GM21360 (cell line): ENCODE measurements around the gene E4F1.
"Not testable (repeated sequence)": the region's sequence is repeated elsewhere in the genome, so short reads cannot be mapped to it uniquely, and the experiment has no call there.

Source experiments
- ATAC-seq: cut with Tn5 transposase; IDR thresholded peaks from one replicate; pipeline ENCODE4 v1.9.1; 2021; ENCODE audit warnings: mild to moderate bottlenecking, moderate library complexity; ENCODE audit not compliant: unreplicated experiment

Gene E4F1

DNA sequence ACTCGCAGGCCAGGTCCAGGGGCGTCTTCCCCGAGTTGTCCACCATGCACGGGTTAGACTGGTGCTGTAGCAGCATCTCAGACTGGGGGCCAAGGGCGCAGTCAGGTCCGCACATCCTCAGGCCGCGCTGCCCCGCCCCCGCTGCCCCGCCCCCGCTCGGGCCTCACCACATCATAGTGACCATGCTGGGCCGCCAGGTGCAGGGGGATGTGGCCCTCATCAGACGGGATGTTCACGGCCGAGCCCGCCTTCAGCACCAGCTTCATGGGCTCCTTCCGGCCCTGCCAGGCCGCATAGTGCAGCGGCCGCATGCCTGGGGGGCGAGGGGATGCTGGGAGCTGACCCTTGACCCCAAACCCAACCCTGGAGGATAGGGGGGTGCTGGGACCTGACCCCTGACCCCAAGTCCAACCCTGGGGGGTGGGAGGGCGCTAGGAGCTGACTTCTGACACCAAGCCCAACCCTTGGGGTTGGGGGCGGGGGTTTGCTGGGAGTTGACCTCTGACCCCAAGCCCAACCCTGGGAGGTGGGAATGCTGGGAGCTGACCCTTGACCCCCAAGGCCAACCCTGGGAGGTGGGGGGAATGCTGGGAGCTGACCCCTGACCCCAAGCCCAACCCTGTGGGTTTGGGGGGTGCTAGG is 34.0 kb upstream of the E4F1 start:
- ATAC-seq: no peak

DNA sequence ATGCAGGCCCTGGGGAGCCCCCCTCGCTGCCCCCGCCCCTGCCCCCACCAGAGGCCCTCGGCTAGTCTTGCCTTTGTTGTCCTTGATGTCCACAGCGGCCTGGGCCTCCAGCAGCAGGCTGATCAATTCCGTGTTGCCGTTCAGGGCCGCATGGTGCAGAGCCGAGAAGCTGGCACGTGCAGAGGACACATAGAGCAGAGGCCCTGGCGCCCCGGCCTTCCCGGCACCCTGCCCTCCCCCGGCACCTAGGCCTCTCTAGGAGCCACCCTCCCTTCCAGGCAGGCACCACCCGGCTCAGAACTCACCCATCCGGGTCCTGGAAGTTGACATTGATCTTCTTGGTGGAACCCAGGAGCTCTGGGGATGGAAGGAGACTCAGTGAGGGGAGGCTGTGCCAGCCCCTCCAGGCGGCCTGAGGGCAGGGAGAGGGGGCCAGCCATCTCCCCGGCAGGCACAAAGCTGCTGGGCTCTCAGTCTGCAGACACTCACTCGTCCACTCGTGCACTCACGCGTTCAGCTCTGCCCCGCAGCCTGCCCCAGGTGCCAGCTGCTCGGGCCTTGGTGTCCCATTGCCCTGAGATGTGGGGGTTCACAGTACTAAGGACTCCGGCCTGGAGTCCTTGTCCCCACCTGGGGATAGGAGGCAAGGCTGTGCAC is 33.3 kb upstream of the E4F1 start:
- ATAC-seq: no peak

GRCh38 chr16:2190659-2191445 is 32.5 kb upstream of the E4F1 start:
- no peak for ATAC-seq

- ATAC-seq: no peak
These were observed 32.0 kb upstream of the E4F1 start for GRCh38 chr16:2191446-2191706.

DNA sequence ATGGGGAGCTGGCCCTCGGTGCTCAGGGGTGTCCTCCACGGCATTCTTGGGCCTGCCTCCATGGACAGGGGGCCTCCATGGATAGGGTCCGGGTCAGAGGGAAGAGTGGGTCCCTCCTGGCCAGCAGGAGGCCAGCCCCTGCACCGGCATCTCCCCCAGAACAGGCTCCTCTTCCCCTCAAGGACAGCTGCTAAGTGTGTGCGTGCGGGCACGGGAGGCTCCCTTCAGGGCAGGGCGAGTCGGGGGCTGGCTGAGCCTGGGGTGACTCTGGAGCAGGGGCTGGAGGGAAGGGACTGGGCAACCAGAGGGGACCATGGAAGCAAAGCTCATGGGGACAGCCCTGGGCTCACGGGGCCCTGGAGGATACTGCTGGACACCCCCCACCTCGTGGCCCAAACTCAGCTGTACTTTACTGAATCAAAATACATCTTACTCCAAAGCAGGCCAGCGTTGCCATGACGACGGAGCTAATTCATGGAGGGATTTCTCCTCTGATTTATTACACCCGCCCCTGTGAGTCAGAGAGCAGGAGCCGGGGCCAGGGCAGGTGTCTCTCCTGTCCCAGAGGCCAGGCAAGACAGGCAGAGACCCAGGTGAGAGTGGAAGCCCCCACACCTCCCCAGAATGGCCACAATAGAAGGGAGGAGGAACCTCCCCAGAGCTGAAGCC is 29.1 kb upstream of the E4F1 start:
- no peak for ATAC-seq

- no peak for ATAC-seq
These were observed 28.5 kb upstream of the E4F1 start for GRCh38 chr16:2194852-2195321.

DNA sequence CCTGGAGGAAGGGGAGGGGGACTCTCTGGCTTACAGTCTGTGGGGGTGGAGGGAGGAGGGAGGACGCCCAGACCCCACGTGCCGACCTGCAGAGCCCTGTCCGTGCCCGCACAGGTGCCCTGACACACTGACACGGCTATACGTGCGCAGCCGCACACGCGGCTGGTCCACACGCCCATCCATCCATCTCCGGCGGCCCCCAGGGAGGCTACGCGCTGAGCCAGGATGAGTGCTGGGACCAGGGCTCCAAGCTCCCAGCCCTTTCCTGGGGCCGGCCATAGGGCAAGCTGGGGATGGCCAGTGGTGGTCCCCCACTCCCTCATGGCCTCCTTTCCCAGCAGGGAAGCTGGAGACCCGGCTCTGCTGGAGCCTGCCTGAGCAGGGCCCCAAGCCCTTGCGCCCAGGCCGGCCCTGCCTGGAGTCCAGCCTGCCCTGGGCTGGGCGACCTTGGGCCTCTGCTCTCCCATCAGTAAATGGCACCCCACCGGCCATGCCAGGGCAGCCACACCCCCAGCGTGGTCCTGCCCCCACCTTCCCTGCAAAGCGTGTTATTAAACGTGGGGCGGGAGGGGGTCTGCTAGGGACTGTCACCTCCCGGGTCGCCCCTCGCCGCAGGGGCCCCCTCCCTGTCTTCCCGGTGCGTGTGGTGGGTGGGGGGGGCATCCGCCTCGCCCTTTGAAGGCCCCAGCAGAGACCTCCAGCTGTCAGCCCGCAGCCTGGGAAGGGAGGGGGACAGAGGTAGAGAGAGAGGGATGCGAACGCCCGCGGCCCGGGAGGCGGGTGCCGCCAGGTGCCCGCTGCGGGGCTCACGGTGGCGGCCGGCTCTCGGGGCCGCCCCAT is 27.8 kb upstream of the E4F1 start:
- ATAC-seq: no peak

- no peak for ATAC-seq
These were observed 27.0 kb upstream of the E4F1 start, which contains the start of gene CASKIN1 for GRCh38 chr16:2196162-2196980. Gene CASKIN1, minus strand, starts transcription at chr16:2196605. Its CDS starts 173 bp downstream, at chr16:2196432.

DNA sequence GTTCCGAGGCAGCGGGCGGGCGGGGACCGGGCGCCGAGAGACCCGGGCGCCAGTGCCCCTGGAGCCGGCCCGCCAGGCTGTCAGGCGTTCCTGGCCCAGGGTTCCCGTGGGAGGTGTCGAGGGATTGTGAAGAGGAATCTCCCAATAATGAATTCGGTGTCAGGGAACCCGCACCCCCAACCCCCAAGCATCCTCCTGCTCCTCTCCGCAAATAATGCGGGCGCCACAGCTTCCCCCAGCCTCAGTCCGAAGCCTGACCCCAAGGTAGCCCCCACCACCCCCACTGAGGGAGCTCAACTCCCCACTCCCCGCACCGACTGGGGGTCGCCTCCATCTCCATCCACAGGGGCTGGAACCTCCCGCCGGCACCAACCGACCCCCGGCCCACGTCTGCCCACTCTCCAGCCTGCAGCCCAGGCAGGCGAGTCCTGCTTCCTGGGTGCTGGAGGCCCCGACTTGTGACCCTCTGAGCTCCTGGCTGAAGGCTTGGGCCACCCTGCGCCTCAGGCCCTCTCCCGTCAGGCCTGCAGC is 26.3 kb upstream of the E4F1 start:
- no peak for ATAC-seq

DNA sequence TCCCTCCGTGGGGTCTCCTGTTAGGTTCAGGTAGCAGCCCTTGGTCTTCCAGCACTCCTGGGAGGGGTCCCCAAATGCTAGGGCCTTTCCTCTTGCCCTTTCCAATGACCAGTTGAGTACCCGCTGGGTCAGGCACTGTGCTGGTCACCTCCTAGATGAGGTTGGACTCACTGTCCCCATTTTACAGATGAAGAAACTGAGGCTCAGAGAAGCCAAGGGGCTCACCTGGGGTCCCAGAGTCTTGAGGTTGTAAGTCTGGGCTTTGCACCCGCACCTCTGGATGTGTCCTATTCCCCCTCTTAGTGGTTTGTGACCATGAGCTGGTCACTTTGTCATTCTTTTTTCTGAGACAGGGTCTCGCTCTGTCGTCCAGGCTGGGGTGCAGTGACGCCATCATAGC is 25.6 kb upstream of the E4F1 start:
- no peak for ATAC-seq

DNA sequence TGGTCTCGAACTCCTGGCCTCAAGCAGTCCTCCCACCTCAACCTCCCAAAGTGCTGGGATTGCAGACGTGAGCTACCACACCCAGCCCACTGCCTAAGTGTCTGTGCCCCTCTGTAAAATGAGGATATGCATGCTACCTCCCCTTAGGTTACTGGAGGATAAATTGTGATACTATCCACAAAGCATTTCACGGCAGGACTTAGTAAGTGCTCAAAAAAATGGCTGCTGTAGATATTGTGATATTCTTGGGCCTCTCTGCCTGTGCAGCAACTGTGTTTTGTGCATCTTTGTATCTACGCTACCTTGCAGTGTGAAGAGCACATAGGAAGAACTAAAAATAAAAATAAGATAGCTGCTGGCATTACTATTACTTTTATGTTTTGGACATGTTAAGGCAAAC is 25.1 kb upstream of the E4F1 start:
- ATAC-seq: no peak

DNA sequence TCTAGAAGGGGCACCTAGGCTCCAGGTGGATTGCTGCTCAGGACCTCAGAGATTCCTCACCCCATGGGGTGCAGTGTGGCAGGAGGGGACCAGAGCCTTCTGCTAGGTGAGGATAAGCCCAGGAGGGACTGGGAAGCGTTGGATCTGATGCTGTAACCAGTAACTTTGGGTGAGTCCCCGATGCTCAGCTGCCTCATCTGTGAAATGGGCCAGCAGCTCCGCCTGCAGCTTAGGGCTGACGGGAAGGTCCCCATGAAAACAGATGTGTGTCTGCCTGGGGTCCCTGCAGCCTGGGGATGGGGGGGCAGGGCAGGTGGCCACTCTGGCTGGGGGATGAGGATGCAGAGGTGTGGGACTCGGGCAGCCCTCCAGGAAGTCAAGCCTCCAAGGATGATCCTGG is 24.3 kb upstream of the E4F1 start:
- no peak for ATAC-seq

DNA sequence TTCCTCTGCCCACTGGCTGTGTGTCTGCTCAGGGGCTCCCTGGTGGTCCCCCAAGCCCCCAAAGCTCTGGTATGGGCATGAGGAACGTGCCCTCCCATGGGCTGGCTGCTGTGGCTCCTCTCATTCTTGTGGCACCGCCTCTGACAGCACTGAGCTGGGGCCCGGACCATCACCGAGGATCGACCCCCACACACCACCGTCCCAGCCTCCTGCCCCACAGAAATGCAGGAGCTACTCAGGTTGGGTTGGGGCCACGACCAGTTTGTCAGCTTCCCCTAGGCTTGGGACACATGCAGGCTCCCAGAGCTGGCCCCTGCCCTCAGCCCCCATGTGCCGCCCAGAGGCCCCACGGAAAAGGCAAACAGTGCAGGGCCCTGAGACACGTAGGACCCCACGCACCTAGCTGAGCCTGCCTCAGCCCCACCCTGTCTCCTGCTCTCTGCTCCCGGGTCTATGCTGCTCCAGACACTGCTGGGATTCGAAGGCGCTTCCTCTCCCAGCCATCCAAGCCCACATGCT is 23.7 kb upstream of the E4F1 start:
- no peak for ATAC-seq

GRCh38 chr16:2200313-2200712 is 23.1 kb upstream of the E4F1 start:
- no peak for ATAC-seq

DNA sequence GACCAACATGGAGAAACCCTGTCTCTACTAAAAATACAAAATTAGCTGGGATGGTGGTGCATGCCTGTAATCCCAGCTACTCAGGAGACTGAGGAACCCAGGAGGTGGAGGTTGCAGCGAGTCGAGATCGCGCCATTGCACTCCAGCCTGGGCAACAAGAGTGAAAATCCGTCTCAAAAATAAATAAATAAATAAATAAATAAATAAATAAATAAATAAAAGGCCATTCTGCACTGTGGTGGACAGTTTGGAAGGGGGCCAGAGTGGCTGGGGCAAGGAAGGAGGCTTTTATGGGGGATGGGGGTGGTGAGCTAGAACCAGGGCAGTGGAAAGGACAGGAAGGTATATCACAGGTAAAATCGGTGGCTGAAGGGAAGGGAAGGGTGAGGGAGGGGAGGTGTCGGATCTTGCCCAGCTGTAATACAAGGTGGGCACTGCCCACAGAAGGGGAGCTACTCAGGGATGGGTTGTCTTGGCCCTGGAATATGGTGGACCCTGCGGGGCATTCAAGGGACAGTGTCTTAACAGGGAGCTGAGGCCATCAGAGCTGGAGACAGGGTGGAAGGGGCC is 20.2 kb upstream of the E4F1 start:
- not testable (repeated sequence) for ATAC-seq

DNA sequence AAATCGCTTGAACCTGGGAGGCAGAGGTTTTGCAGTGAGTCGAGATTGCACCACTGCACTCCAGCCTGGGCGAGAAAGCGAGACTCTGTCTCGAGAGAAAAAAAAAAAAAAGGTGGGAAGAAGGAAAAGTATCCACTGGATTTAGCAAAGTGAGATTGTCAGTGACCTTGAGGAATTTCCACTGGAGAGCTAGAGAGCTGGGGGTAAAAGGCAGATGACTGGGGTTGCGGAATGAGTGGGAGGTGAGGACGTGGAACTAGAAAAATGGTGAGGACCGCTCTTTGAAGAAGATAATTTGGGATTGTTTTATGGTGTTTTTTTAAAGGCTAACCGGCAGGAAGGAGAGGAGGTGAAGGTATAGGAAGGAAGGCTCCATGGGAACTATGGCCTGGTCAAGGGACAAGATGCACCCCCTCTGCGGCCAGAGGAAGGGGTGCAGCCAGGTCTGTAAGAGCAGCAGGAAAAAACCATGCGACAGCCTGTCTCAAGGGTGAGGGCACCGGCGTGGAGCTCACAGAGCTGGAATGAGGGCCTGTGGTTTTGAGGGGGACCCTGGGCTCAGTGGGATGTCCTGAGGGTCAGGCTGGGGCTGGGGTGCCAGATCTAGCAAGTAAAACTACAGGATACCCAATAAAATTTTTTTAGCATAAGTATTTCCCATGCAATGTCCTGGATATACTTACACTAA is 18.8 kb upstream of the E4F1 start:
- ATAC-seq: no peak

- peak; percentile 80 for ATAC-seq
These were observed 18.1 kb upstream of the E4F1 start, which contains the start of gene MLST8 for GRCh38 chr16:2205104-2205966. Gene MLST8, plus strand, starts transcription at chr16:2205454. Its CDS starts 632 bp downstream, at chr16:2206086.
